NB4 (cell line): ENCODE measurements around the gene MYL2.

Experiments used
- CTCF ChIP-seq: IDR thresholded peaks from one replicate; pipeline ENCODE4 v1.5.1; 2012; ENCODE audit warnings: low read depth, low read length
- MAX ChIP-seq: IDR thresholded peaks from 2 replicates; pipeline ENCODE4 v1.6.1; 2011; ENCODE audit warnings: low read depth, low read length
- MYC ChIP-seq: IDR thresholded peaks from 2 replicates; pipeline ENCODE4 v1.6.1; 2011; ENCODE audit warnings: low read depth, low read length

GRCh38 chr12:110888256-110888991 lies 32.0 kb downstream of the MYL2 start:
- TF ChIP-seq MYC = no peak
- TF ChIP-seq MAX = no peak
- TF ChIP-seq CTCF = no peak
